ENCODE measurements around the gene XRCC4.

The XRCC4 gene

DNA sequence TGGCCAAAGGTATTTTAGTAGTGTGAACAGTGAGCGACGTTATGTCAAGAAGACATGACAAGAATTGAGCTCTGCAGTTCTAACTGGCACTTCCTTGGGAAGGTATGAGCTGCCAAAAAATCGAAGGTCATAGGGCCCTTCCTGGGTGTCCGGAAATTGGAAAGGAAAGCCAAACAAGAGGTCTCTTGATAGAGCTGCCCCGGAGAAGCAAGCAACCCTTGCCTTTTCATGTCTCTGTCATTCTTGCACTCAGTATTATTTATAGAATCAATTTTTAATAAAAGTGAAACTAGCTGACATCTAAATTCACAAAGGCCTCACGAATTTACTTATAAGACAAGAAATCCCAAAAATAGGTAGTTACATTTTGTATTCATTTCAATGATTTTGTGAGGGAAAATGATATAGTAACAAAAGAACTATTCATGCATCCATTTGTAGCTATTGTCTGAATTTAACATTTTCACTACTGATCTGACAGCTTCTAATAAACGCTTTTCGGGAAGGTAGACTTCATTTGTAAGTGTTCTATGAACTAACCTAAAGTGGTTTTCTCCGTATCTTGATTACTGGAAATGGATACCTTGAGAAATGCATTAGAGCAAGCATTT, 280.4 kb downstream of the XRCC4 start:
- DNase-seq = no peak

DNA sequence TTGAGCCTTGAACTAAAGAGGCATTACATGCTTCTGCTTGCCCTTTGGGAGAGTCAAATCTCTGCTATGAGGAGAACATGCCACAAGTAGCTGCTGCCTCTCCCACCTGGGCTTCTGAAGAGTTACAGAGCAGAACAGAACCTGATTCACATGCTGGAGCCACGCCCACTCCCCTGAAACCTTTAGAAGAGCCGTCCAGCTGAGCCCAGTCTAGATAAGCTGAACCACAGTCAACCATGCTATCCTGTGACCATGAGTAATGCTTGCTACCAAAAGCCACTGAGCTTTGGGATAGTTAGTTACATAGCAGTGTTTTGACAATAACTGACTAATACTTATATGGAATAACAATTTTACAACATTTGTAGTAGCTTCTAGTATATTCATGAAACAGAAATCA, 283.2 kb downstream of the XRCC4 start:
- DNase-seq = no peak

DNA sequence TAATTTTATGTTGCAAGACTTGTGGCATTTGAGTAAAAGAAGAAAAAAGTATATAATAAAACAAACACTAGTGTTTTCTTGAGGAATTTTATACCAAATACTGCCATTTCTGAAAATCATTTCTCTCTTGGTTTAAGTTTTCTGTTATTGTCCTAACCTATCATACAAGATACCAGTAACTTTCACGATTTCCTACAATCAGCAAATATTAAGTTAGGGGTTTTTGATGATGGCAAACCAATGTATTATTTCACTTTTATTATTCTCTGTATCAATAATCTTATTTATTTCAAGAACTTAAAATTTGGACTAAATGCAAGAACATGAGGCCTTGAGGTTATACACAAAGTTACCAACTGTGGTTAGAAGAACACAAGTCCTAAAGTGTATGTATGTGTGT, 285.2 kb downstream of the XRCC4 start:
- DNase-seq = no peak

DNA sequence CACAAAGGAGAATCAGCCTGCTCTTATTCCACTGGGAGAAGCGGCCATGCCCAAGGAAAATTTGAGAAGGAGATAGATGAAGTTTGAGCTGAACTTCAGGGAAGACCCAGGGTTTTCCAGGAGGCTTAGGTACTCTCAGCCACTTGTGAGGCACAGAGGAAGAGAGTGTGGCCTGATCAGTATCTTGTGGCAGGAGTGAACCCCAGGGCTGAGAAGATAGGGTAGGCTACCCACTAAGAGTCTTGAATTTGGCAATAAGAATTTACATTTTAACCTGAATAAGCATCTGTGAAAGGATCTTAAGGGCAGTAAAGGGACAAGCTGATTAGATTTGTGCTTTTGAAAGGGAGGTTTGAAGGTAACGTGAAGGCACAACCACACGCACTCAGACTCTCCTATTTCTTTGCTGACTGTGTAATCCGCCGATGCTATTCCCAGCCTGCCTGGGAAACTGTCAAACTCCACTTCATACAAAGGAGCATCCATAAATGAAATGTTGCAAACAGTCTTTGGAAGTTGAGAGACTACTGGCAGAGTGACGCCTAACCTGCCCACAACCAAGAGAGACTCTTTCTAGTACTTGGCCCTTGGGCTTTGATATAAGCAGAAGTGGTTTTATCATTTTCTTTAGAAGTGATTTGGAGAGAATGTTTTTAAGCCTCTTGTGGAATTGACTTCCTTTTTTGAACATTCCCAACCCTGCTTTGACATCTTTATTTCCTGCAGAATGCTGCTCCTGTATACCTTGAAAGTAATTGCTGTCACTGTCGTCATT, 286.0 kb downstream of the XRCC4 start:
- DNase-seq = peak; percentile 25

DNA sequence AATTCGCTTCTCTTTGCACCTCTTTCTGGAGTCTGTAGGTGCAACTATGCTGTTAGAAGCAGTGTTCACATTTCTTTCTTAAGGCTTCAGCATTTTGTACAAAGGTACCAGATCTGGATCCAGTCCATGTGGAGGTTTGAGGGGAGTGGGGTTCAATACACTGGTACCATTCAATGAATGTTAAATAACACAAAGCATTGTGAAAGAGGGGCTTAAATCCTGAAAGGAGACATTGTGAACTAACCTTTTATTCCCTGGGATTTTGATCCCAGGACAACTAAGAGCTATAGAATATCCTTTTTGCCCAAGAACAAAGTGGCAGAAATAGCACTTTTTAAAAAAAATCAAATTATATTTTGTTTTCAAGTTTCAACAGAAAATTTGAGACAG, 286.5 kb downstream of the XRCC4 start:
- no peak for DNase-seq

DNA sequence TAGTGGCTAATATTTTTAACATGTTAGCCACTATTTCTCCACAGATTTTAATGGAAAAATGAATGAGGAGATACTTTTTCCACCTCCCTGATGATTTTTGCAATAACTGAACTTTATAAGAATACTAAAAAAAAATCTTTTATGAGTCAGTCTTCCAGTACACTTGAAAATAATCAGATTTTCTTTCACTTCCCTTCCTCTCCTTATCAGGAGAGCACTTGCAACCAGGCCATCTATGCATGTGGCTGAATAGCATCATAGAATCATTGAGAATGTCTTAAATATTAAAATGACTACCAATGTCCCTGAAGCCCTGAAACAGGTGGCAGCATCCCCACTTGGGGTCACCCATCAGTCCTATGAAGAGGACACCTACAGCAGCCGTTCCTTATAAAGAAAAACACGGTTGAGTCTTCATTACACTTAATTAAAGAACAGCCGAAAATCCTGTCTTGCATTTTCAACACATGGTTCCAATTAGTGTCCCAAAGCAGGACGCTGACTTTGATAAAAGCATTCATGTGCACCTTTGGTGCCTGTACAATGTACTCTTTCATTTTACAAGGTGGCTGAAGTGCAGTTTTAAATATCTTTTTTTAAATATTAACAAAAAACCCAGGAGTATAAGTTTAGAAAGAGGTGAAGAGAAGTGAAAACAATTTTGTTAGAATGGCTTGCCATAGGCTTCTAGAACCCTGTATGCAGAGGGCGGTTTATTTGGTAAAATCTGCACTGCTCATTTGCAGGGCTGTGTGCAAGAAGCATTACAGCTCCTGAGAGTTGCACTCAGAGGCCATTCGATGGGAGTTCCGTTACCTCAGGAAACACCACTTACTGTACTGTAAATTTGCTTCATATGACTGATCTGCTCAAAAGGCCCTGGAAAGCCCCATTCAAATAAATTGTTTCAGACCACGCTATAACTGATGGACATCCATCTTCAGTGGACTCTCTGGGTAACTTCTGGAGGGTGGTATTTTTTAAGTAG, 287.3 kb downstream of the XRCC4 start:
- DNase-seq = peak; percentile 72

DNA sequence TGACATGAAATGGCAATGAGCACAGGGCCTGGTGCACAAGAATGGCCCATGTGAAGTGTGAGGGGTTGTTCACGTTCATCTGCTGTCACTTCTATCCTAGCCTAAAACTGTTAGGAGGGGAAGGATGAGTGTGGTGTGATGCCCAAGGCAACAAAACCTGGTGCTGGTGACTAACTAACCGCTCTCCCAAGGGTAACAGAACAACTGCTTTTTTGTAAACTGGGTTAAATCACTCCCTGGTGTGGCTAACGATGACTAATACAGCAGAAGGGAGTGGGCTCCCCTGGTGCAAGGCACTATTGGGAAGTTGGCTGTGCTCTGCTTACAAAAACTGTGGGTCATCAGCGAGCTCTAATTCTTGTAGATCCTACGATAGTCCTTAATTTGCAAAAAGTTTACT, 291.0 kb downstream of the XRCC4 start:
- DNase-seq = peak; percentile 93

DNA sequence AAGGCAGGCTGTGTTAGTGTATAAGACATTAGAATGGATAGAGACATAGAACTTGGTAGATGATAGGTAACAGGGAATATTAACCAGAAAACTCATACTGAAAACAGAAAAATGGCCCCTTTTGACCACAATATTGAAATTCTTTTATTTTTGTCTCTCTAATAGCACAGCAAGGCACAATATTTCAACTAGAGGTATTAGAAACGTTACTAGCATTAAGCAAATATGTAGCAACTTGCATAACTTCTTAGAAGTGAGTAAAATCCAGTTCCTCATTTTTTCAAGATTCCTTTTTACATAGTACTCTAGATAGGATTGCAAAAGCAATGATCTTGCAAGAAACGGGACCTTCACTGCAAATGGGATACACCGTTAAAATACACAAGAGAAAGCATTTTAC, 291.5 kb downstream of the XRCC4 start:
- peak; percentile 90 for DNase-seq

DNA sequence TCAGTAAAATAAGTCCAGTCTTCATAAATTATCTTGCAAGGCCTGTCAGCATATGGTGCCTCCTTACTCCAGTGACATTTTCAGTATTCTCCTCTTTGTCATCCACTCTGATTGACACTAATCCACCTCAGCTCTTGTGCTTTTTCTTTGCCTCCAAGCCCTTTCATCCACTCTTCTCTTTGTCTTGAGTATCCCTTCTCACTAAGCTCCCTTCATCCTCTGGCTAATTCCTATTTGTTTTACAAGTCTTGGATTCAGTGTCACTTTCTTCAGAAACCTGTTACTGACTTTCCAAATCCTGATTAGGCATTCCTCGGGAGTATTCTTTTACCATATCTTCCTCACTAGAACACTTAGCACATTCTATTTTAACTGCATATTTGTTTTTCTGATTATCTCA, 293.6 kb downstream of the XRCC4 start:
- no peak for DNase-seq

DNA sequence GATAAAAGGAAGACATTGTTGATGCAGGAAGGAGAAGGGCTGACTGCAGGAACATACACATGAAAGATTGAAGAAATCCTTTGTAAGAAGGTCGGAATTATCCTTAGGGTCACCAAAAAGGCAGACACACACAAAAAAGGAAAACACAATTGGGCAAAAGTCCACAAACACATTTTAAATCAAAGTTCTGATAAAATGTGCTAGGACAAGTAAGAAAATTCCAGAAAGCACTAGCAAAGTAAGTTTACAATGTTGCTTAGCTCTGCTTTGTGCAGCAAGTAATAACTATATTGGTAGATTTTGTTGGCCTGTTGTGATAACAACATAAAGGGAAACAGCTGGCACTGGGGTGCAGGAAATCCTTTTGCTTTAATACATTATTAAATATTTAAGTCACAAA, 294.4 kb downstream of the XRCC4 start:
- no peak for DNase-seq

DNA sequence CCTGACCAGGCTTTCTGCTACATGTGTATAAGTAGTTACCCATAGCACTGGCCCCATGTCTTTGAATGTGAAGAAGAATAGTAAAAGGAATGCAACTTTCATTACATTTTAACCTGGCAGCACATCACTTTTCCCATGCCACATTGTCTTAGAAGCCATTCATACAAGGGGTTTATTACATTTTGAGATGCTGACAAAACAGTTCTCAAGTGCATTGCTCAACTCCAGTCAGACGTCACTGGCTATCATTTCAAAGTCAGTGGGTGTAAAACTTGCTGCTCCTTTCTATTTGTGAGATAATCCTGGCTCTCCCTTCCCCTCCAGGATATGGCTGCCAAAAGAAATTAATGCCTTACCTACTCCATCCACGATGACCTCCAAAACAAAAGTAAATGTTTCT, 297.2 kb downstream of the XRCC4 start:
- DNase-seq = peak; percentile 68

DNA sequence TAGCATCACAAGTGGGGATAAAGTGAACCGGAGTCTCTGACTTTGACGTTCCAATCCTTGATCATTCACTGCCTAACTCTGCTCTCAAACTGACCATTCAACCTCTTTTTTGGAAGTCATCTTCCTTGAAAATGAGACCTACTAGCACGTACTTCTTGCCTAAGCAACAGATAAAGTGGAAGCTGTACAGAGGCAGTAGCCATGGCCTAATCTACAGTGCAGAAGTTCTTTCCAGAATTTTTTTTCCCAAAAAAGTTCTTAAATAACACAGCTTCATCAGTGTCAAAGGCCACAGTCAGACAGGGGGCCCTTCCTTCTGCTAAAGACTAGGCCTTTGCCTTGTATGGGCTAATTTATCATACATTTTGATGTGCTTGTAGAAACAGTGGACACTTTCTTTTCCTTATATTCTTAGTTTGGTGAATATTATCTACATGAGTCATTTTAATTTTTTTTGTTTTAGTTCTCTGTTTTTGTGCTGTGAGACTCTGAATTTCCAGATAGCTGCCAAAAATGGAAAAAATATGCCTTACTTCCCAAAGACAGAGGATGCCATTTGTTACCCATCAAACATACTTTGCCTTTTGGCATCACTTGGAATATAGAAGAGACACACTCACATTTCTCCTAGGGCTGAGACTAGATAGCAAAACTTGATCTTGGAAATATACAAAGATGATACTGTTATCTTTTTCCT, 297.9 kb downstream of the XRCC4 start:
- DNase-seq = no peak

DNA sequence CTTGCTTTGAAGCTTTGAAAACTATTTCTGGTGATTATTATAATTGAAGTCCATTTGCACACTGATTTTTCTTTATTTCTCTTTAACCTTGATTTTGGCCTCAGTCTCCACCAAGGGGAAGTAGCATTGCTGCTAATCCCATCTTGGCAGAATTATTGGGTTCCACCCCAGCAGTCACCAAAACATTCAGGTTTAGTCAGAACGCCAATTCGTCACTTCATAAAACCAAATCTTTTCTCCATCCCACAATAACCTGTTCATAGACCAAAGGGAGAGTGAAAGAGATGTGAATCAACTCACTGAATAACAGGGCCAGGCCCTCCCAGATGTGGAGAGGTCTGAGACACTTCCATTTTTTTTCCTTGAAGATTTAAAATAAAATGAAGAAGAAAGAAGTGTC, 299.1 kb downstream of the XRCC4 start:
- no peak for DNase-seq

DNA sequence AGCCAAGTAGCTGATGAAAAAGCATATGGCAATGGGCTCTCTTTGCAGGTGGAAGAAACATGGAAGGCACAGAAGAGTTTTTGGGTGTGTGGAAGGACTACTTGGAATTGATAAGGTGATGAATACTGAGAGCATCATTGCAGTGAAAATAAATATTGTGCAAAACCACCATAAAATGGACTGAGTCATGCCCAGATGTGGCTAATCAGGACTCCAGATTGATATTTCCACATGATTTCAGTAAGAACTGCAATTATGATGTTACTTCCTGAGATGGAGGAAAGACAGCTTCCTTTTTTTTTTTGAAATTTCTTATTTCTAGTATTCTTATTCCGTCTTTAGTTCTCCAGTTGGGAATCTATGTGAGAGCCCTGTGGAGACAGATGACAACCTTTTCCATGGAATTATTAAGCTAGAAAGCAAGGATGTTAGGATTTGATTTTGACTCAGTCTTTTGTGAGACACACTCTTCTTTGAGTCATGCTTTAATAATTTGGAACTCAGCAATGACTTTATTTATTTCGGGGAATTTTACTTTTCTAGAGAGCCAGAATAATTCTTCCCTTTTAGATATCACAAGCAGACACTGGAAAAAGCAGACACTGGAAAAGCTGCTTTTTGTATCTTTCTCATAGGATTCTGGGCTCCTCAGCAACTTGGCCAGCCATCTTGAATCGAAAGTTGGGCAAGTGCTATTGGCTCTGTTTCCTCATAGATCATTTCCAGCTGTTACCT, 300.0 kb downstream of the XRCC4 start:
- DNase-seq = peak; percentile 76

DNA sequence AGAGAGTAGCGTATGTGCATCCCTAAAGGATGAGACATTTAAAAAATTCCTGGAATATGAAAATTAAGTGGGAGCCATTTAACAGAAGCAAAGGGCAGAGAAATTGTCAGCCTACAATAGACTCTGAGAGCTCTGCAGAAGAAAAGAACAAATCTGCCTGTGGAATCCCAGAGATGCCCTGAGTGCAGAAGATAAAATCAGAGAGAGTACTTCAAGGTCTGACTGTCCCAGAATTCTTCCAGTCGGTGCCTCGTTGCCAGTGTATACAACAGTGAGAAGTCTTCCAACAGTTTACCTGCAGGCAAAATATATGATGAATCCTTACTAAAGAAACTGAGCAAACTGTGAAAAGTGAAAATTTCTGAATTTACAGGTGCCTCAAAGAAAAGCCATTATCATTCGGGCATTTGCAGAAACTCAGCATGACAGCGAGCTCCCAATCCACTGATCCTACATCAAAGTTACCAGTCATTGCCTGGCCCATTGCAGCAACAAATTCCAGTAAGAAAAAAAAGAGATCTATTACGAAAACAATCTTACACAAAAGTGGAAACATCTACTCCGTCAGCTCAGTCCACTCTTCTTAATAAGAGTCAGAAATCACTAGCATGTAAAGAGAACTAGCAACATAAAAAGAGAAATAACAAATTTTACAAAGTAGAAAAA, 301.4 kb downstream of the XRCC4 start:
- peak; percentile 62 for DNase-seq

DNA sequence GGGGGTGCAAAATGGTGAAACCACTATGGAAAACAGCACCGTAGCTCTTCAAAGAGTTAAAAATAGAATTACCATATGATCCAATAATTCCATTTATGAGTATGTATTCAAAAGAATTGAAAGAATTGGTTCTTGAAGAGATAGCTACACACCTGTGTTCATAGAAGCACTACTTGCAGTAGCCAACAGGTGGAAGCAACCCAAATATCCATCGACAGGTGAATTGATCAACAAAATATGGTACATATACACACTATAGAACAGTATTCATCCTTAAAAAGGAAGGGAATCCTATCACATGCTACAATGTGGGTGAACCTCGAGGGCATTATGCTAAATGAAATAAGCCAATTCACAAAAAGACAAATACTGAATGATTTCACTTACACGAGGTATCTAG, 308.5 kb downstream of the XRCC4 start:
- no peak for DNase-seq

DNA sequence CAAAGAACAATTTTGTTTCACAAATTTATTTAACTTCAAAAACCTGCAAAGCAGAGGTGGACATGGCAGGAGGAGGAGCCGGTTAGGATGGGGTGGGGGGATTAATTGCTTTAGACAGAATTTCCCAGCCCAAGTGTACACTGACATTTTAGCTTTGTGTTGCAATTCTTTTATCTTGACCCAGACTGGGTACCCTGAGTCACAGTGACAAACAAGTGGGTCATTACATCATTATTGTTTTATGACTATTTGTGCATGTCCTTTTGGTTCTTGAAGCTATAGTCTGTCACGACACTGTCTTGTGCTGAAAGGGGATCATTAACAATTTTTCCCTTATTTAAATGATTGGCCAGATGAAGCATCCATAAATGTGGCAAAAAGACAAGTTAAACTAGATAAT, 309.7 kb downstream of the XRCC4 start:
- DNase-seq = peak; percentile 49

DNA sequence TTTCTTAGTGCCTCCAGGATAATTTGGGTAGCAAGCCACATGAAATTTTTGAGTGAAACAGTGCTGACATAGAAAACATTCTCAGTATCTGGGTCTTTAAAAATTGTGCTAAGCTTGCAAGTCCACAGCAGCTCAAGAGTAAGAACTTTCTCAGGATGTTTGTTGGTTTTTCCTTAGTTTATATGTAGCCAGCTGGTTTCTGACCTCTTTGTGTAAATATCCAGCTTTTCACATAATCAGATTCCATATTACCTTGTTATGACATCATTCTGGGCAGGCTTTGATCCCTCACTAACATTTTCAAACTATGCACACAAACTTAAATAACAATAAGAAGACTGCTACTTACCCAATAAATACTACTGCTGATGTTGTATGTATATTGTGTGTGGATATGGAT, 311.3 kb downstream of the XRCC4 start:
- DNase-seq = no peak

DNA sequence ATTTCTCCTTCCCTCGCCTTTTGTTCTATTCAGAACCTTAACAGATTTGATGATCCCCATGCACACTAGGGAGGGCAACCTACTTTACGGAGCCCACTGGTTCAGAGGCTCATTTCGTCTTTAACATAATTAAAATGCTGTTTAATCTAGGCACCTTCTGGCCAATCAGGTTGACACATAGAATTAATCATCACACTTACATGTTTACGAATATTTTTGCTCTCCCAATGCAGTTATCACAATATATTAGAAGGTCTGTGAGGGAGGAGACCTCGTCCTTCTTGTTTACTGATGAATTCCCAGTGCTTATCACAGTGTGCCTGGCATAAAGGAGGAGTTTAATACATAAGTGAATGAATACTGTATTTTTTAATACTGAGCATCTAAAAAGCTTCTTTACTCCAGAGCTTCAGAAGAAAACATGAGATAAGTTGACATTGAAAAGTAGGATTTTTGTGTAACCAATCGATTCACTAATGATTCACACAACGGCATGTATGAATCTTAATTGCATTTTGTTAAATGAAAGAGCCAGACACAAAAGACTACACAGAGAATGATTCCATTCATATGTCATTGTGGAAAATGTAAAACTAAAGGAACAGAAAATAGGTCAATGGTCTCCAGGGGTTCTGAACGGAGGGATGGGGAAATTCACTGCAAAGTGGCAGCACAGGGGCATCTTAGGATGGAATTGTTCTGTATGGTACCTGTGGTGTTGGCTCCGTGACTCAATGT, 315.6 kb downstream of the XRCC4 start:
- no peak for DNase-seq

DNA sequence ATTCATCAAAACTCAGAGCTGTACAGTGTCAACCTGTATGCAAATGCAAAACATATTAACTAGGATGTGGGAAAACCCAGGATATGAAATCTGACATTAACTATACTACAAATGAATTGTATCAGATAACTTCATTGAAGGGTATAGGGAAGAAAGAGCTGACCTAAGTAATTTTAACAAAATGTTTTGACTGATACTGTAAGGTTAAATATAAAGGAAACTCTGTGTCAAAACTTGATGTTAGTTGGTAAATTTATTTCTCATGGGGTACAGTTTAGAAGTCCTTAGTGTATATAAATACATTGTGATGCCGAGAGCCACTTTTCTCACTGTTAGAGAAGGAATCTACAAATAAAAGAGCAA, 316.1 kb downstream of the XRCC4 start:
- DNase-seq = no peak

DNA sequence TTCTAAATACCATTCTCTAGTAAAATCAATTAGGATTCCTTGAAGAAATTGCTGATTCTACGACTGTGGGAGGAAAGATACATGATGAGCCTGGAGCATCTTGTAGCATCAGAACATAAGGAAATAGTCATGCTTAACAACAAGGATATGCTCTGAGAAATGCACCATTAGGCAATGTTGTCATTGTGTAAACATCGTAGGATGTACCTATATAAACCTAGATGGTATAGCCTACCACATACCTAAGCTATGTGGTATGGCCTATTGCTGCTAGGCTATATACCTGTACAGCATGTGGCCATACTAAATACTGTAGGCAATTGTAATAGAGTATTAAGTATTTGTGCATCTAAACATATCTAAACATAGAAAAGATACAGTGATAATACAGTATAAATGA, 316.8 kb downstream of the XRCC4 start:
- DNase-seq = no peak
